ENCODE measurements around the gene SPATA32. TPM values are rescaled to one million over a fixed set of nuclear protein-coding genes. Genes with fewer than 3 reads are reported as not detected.

The SPATA32 gene
- total RNA-seq, 2 experiments from 2014 or later = 0.20 to 0.27 TPM

DNA sequence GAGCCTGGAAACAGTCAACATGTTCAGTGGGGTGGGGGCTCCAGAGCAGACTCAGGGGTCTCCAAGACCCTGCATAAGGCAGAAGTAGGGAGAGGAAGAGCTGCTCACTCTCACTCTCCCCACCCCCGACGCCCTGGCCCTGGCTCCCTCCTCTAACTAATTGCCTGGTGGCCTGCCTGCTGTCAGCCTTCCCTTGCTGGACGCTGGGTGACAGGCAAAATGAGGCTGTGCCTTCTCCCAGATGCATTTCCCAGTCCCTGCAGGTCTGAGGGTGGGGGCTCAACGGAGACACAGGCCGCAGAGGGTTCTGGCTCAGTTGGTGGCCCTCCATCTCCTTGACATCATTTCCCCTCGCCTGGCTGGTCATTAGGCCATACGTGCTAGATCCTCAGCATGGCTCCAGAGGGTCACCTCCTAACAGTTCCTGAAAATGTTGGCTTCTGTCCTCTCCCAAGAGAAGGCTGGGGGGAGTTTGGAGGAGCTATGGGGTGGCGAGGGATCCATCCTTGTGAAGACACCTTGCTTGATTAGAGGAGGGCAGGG lies 38.8 kb downstream of the SPATA32 start:
- CTCF ChIA-PET = interaction anchor here (1.2 to 6.0 kb wide), 5 partner anchors 7 to 94 kb away, joined by 3 to 77 read pairs (median 6); partner anchors contain the start of gene MAP3K14
- no peak for TF ChIP-seq CTCF (IDR thresholded peaks at IDR 0.05)
- intact Hi-C loops (cut with DNase I, micrococcal nuclease) = loop anchor here (2.0 to 5.0 kb wide), 2 partner anchors 94 to 364 kb away; partner anchors contain the start of gene MAP3K14 (in 1 of the 2)
- DNase-seq = no peak
- no peaks in the 10 kb centered on the region for H3K27me3 Mint-ChIP-seq
- H3K36me3 ChIP-seq (ENCODE audit: insufficient read depth, low read length) = peaks cover 16% of the 10 kb centered on the region
- peaks cover 78% of the 10 kb centered on the region for H3K4me1 ChIP-seq (ENCODE audit: insufficient read depth, low read length)
- peaks cover 68% of the 10 kb centered on the region for H3K36me3 Mint-ChIP-seq (ENCODE audit: low read depth)
- H3K9me3 Mint-ChIP-seq = no peaks in the 10 kb centered on the region
- no peaks in the 10 kb centered on the region for H3K27me3 ChIP-seq (ENCODE audit: control insufficient read depth in 1 of 2, insufficient read depth in 2 of 2, low read length in 2 of 2)
- peak overlapping the region; percentile 100 for H3K27ac Mint-ChIP-seq
- POLR2A ChIA-PET = interaction anchor here (2.6 to 16.4 kb wide), 4 partner anchors 8 to 75 kb away, joined by 12 to 346 read pairs (median 146); partner anchors contain the start of genes HEXIM1 and HEXIM2
- no peaks in the 10 kb centered on the region for H3K9me3 ChIP-seq (ENCODE audit: control insufficient read depth in 1 of 2, insufficient read depth in 1 of 2, low read length in 2 of 2)
- peak overlapping the region; percentile 98 to 99 for H3K27ac ChIP-seq (ENCODE audit: low read depth in 1 of 2, low read length in 2 of 2)
- peaks cover 62% of the 10 kb centered on the region for H3K4me1 Mint-ChIP-seq (ENCODE audit: low read depth)
- peak overlapping the region; percentile 95 for H3K4me3 Mint-ChIP-seq
- no peak for ATAC-seq (ENCODE audit: poor library complexity)
- peak overlapping the region; percentile 99 for H3K4me3 ChIP-seq (ENCODE audit: low read length)

GRCh38 chr17:45222289-45222995 lies 39.5 kb downstream of the SPATA32 start:
- Mint-ChIP-seq H3K4me1 (ENCODE audit: low read depth) (peaks cover 59% of the 10 kb centered on the region), H3K27ac (peak overlapping the region; percentile 100), H3K4me3 (peak overlapping the region; percentile 95), H3K27me3 (no peaks in the 10 kb centered on the region), H3K9me3 (no peaks in the 10 kb centered on the region), H3K36me3 (ENCODE audit: low read depth) (peaks cover 72% of the 10 kb centered on the region)
- DNase-seq = peak in 11 of 14 experiments; percentile 26 to 82 (median 66)
- Histone ChIP-seq H3K4me3 (ENCODE audit: low read length) (peak overlapping the region; percentile 99), H3K9me3 (ENCODE audit: control insufficient read depth in 1 of 2, insufficient read depth in 1 of 2, low read length in 2 of 2) (no peaks in the 10 kb centered on the region), H3K27me3 (ENCODE audit: control insufficient read depth in 1 of 2, insufficient read depth in 2 of 2, low read length in 2 of 2) (no peaks in the 10 kb centered on the region), H3K36me3 (ENCODE audit: insufficient read depth, low read length) (peaks cover 18% of the 10 kb centered on the region), H3K4me1 (ENCODE audit: insufficient read depth, low read length) (peaks cover 71% of the 10 kb centered on the region), H3K27ac (ENCODE audit: low read depth in 1 of 2, low read length in 2 of 2) (peak overlapping the region; percentile 98 to 99)
- no peak for TF ChIP-seq CTCF (IDR thresholded peaks at IDR 0.05)
- ChIA-PET CTCF (interaction anchor here (0.6 to 6.0 kb wide), 6 partner anchors 8 to 95 kb away, joined by 3 to 77 read pairs (median 6); partner anchors contain the start of gene MAP3K14), POLR2A (interaction anchor here (0.6 to 16.4 kb wide), 11 partner anchors 9 to 171 kb away, joined by 3 to 346 read pairs (median 5); partner anchors contain the start of genes HEXIM1, HEXIM2 and MAP3K14)
- peak; percentile 3 for ATAC-seq (ENCODE audit: poor library complexity)
- intact Hi-C loops (cut with DNase I, micrococcal nuclease) = loop anchor here (2.0 to 5.0 kb wide), 2 partner anchors 94 to 365 kb away; partner anchors contain the start of gene MAP3K14 (in 1 of the 2)

- H3K4me3 Mint-ChIP-seq = no peak overlapping the region
- H3K4me1 ChIP-seq (ENCODE audit: insufficient read depth, low read length) = peaks cover 66% of the 10 kb centered on the region
- peaks cover 18% of the 10 kb centered on the region for H3K36me3 ChIP-seq (ENCODE audit: insufficient read depth, low read length)
- H3K27ac ChIP-seq (ENCODE audit: low read depth in 1 of 2, low read length in 2 of 2) = peak overlapping the region in 1 of 2 donors; percentile 99
- no peak for TF ChIP-seq CTCF (IDR thresholded peaks at IDR 0.05)
- peaks cover 54% of the 10 kb centered on the region for H3K4me1 Mint-ChIP-seq (ENCODE audit: low read depth)
- no peaks in the 10 kb centered on the region for H3K9me3 Mint-ChIP-seq
- ChIA-PET CTCF (interaction anchor here (0.6 to 6.0 kb wide), 3 partner anchors 8 to 25 kb away, joined by 3 to 112 read pairs (median 77); no protein-coding TSS in a partner anchor), POLR2A (interaction anchor here (0.6 to 16.4 kb wide), 11 partner anchors 9 to 171 kb away, joined by 3 to 346 read pairs (median 5); partner anchors contain the start of genes HEXIM1, HEXIM2 and MAP3K14)
- no peaks in the 10 kb centered on the region for H3K27me3 Mint-ChIP-seq
- no peaks in the 10 kb centered on the region for H3K27me3 ChIP-seq (ENCODE audit: control insufficient read depth in 1 of 2, insufficient read depth in 2 of 2, low read length in 2 of 2)
- no peak for ATAC-seq (ENCODE audit: poor library complexity)
- no peaks in the 10 kb centered on the region for H3K9me3 ChIP-seq (ENCODE audit: control insufficient read depth in 1 of 2, insufficient read depth in 1 of 2, low read length in 2 of 2)
- peak overlapping the region; percentile 99 for H3K4me3 ChIP-seq (ENCODE audit: low read length)
- intact Hi-C loops (cut with DNase I, micrococcal nuclease) = loop anchor here (2.0 to 5.0 kb wide), 2 partner anchors 95 to 365 kb away; partner anchors contain the start of gene MAP3K14 (in 1 of the 2)
- H3K27ac Mint-ChIP-seq = peak overlapping the region; percentile 100
- H3K36me3 Mint-ChIP-seq (ENCODE audit: low read depth) = peaks cover 71% of the 10 kb centered on the region
- DNase-seq = no peak
Measured at GRCh38 chr17:45222014-45222288, 39.9 kb downstream of the SPATA32 start.

Data from CD4-positive, alpha-beta T cell (primary cell).